Endodermal cell (in vitro differentiated cells): ENCODE results near the gene PLPP2. TPM values are rescaled to one million over a fixed set of nuclear protein-coding genes. Genes with fewer than 3 reads are reported as not detected.

Experiments used
- DNase-seq: peaks from one replicate; pipeline ENCODE4 v3.0.0-alpha.2; 2017
- H3K27ac ChIP-seq: 2 replicates; pipeline ENCODE4 v1.5.1; 2013; ENCODE audit warnings: mild to moderate bottlenecking, low read depth, low read length, moderate library complexity
- H3K27me3 ChIP-seq: 2 replicates; pipeline ENCODE4 v1.6.1; 2013; ENCODE audit warnings: mild to moderate bottlenecking, low read length, moderate library complexity; ENCODE audit not compliant: insufficient read depth, control insufficient read depth, poor library complexity, severe bottlenecking
- H3K36me3 ChIP-seq: 2 replicates; pipeline ENCODE4 v1.7.0; 2013; ENCODE audit warnings: mild to moderate bottlenecking, low read length, moderate library complexity; ENCODE audit not compliant: control insufficient read depth, insufficient read depth
- H3K4me1 ChIP-seq: one replicate; pipeline ENCODE4 v1.7.0; 2013; ENCODE audit warnings: low read length; ENCODE audit not compliant: control insufficient read depth, insufficient read depth
- H3K4me3 ChIP-seq: 2 replicates; pipeline ENCODE4 v1.5.1; 2013; ENCODE audit warnings: mild to moderate bottlenecking, low read length, moderate library complexity
- H3K9ac ChIP-seq: 2 replicates; pipeline ENCODE4 v1.6.1; 2013; ENCODE audit warnings: mild to moderate bottlenecking, low read length, moderate library complexity; ENCODE audit not compliant: poor library complexity, severe bottlenecking; ENCODE audit errors: extremely low read depth
- H3K9me3 ChIP-seq: 2 replicates; pipeline ENCODE4 v1.6.1; 2013; ENCODE audit warnings: mild to moderate bottlenecking, low read length, moderate library complexity; ENCODE audit not compliant: control insufficient read depth
- H3K27ac Mint-ChIP-seq: 2 replicates; pipeline ENCODE4 v1.8.0; 2020; ENCODE audit warnings: mixed read lengths
- H3K27me3 Mint-ChIP-seq: 2 replicates; pipeline ENCODE4 v1.8.0; 2021; ENCODE audit warnings: mild to moderate bottlenecking, mixed read lengths; ENCODE audit not compliant: insufficient read depth
- H3K36me3 Mint-ChIP-seq: 2 replicates; pipeline ENCODE4 v1.8.0; 2020; ENCODE audit warnings: low read depth, mixed read lengths
- H3K4me1 Mint-ChIP-seq: 2 replicates; pipeline ENCODE4 v1.8.0; 2020; ENCODE audit warnings: mixed read lengths
- H3K4me3 Mint-ChIP-seq: 2 replicates; pipeline ENCODE4 v1.8.0; 2020; ENCODE audit warnings: mild to moderate bottlenecking, moderate library complexity, mixed read lengths
- H3K9me3 Mint-ChIP-seq: 2 replicates; pipeline ENCODE4 v1.8.0; 2020; ENCODE audit warnings: mild to moderate bottlenecking, mixed read lengths
- whole genome bisulfite sequencing, 2 experiments: methylation state at CpG; one replicate each; pipeline versions ENCODE4 v1.1.5 to v1.1.7; 2013; ENCODE audit warnings: missing lambda C conversion rate in 2 of 2, mixed read lengths in 1 of 2; ENCODE audit not compliant: insufficient coverage in 1 of 2, insufficient read length in 1 of 2; 5-methylcytosine and 5-hydroxymethylcytosine counted together
- total RNA-seq, 2 donors: library from RNA; stranded (reverse); fragmentation: NEBNext Ultra II Directional in 1 of 2; extraction: Animal tissue kit (Norgen Biotek cat#: 25700) in 1 of 2; gene quantifications; 2 replicates in 1 of 2; 3 replicates in 1 of 2; pipeline ENCODE4 v1.2.1, GENCODE V29; 2021
- TF ChIP-seq, protein P1 (sequence below): fragments of 200-600 bp; sonication (generic); conservative IDR thresholded peaks from 2 replicates; pipeline ENCODE4 v1.5.0; 2021; ENCODE audit warnings: antibody characterized with exemption, mild to moderate bottlenecking

PLPP2 gene
- total RNA-seq, 2 donors from 2014 or later: 49.9 to 56.9 TPM

DNA sequence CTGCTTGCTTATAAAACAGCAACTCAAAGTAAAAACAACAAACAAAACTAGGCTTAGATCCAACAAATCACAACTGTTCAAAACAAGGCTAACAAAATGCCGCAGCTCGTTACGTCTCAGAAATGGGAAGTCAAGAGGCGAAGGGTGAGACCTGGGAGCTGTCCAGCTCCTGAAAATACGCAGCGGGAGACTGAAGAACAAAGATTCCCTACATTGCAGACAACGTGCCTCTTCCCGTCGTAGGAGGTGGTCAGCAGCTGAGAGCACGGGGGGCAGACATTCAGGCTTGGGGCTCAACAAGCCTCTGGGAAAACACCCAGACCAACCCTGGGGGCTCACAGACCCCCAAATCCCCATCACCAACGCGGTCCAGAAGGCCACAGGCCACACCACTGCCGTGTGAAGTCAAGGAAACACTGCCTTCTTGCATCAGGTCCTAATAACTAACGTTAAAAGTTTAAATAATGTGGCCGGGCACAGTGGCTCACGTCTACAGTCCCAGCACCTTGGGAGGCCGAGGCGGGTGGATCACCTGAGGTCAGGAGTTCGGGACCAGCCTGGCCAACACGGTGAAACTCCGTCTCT is 13.5 kb downstream of the PLPP2 start:
- Histone ChIP-seq H3K9me3 (no peaks in the 10 kb centered on the region), H3K4me1 (no peaks in the 10 kb centered on the region), H3K27ac (no peak overlapping the region), H3K9ac (no peak overlapping the region), H3K27me3 (no peaks in the 10 kb centered on the region), H3K36me3 (no peaks in the 10 kb centered on the region), H3K4me3 (no peak overlapping the region)
- Mint-ChIP-seq H3K27ac (no peak overlapping the region), H3K27me3 (peaks cover under 1% of the 10 kb centered on the region), H3K9me3 (no peaks in the 10 kb centered on the region), H3K4me1 (peaks cover 16% of the 10 kb centered on the region), H3K4me3 (no peak overlapping the region), H3K36me3 (peaks cover 25% of the 10 kb centered on the region)
- peak; percentile 88 for DNase-seq
- TF ChIP-seq, protein P1, sequence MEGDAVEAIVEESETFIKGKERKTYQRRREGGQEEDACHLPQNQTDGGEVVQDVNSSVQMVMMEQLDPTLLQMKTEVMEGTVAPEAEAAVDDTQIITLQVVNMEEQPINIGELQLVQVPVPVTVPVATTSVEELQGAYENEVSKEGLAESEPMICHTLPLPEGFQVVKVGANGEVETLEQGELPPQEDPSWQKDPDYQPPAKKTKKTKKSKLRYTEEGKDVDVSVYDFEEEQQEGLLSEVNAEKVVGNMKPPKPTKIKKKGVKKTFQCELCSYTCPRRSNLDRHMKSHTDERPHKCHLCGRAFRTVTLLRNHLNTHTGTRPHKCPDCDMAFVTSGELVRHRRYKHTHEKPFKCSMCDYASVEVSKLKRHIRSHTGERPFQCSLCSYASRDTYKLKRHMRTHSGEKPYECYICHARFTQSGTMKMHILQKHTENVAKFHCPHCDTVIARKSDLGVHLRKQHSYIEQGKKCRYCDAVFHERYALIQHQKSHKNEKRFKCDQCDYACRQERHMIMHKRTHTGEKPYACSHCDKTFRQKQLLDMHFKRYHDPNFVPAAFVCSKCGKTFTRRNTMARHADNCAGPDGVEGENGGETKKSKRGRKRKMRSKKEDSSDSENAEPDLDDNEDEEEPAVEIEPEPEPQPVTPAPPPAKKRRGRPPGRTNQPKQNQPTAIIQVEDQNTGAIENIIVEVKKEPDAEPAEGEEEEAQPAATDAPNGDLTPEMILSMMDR: no peak
- WGBS, 2 experiments: 46 to 55% methylated on average over 12 to 21 of the region's 21 CpGs

DNA sequence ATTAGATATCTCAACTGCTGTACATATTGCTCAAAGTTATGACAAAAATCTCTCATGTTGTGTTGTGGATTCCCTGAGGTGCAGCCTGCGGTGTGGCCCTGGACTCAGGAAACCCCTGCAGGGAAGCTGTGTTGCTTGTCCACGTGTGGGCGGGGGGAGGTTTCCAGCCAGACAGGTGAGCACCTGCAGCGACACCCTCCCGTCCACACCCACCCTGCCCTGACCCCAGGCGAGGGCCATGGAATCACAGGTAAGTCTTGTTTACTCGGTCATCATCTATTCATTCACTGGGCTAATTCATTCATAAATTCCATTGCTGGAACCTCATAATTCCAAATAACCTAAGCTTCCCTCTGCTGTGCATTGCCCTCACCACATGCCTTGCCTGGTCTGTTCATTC is 14.1 kb downstream of the PLPP2 start:
- DNase-seq: no peak
- no peak overlapping the region for H3K4me3 Mint-ChIP-seq
- Histone ChIP-seq H3K27ac (no peak overlapping the region), H3K36me3 (no peaks in the 10 kb centered on the region), H3K9me3 (no peaks in the 10 kb centered on the region), H3K4me1 (no peaks in the 10 kb centered on the region), H3K4me3 (no peak overlapping the region), H3K27me3 (no peaks in the 10 kb centered on the region), H3K9ac (no peak overlapping the region)
- no peaks in the 10 kb centered on the region for H3K9me3 Mint-ChIP-seq
- H3K36me3 Mint-ChIP-seq: peaks cover 22% of the 10 kb centered on the region
- peaks cover 16% of the 10 kb centered on the region for H3K4me1 Mint-ChIP-seq
- peaks cover 2% of the 10 kb centered on the region for H3K27me3 Mint-ChIP-seq
- TF ChIP-seq, protein P1: no peak
- WGBS, 2 experiments: 80 to 95% methylated on average over 3 to 7 of the region's 7 CpGs
- no peak overlapping the region for H3K27ac Mint-ChIP-seq

DNA sequence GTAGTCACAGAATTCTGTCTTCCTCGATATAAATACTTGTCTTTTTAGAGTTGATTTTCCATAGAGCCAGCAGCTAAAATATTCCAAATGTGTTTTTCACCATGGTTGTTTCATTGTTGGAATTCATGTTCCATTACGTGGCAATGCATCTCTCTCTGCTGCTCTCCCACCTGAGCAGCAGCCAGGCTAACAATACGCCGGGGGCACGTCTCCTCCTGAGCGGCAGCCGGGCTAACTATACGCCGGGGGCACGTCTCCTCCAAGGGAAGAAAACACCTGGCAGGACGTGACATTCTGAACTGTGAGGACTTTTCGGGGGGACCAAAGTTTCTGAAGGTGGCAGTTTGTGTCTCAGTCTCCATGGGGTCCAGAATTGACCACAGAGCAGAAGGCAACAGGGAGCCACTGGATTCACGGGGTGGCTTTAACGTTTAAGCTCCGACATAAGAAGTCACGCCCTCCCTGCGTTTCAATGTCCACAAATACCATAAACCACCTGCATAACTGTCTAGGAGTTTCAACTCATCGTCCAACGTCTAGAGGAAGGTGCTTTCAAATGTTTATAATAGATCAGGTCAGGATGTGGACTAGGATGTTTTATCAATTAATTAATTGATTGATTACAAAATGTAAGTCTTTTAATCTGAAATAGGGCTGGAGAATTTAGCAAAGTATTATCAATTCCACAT is 15.1 kb downstream of the PLPP2 start:
- 90 to 93% methylated on average over 18 to 19 of the region's 19 CpGs for WGBS, 2 experiments
- no peaks in the 10 kb centered on the region for H3K27me3 ChIP-seq
- TF ChIP-seq, protein P1: no peak

More for the DNA sequence above, 15.1 kb downstream of the PLPP2 start:
- Mint-ChIP-seq H3K4me1 (peaks cover 11% of the 10 kb centered on the region), H3K9me3 (no peaks in the 10 kb centered on the region), H3K27me3 (peaks cover 2% of the 10 kb centered on the region), H3K36me3 (peaks cover 16% of the 10 kb centered on the region), H3K27ac (no peak overlapping the region), H3K4me3 (no peak overlapping the region)
- no peaks in the 10 kb centered on the region for H3K9me3 ChIP-seq
- no peaks in the 10 kb centered on the region for H3K36me3 ChIP-seq
- H3K4me3 ChIP-seq: no peak overlapping the region
- H3K27ac ChIP-seq: no peak overlapping the region
- no peak for DNase-seq
- H3K4me1 ChIP-seq: no peaks in the 10 kb centered on the region
- H3K9ac ChIP-seq: no peak overlapping the region
